CD4-positive, alpha-beta memory T cell (primary cell): ENCODE data around the gene GNAI2. TPM values are rescaled to one million over a fixed set of nuclear protein-coding genes. Genes with fewer than 3 reads are reported as not detected.
A peak's percentile ranks its signal among the peaks of the same experiment; 100 is the strongest.
"Not testable (repeated sequence)": the region's sequence is repeated elsewhere in the genome, so short reads cannot be mapped to it uniquely, and the experiment has no call there.

Source experiments
- CTCF ChIA-PET: fragments of 350-600 bp; sonication (Branson Sonifier 250); formaldehyde crosslinking; loops from one replicate; lab custom pipeline; 2021; ENCODE audit warnings: inconsistent platforms; ENCODE audit not compliant: partially characterized antibody; lab: Charles Lee
- POLR2A ChIA-PET: fragments of 350-600 bp; sonication (Branson Sonifier 250); formaldehyde crosslinking; loops from one replicate; lab custom pipeline; 2021; ENCODE audit not compliant: partially characterized antibody; lab: Charles Lee
- DNase-seq, 5 donors: peaks; one replicate each; pipeline versions ENCODE4 v3.0.0 to v3.0.0-alpha.2; 2020 to 2022; ENCODE audit warnings: mixed read lengths in 1 of 5
- H3K27ac ChIP-seq: one replicate; pipeline ENCODE4 v1.7.0; 2013; ENCODE audit warnings: low read depth, low read length
- H3K27me3 ChIP-seq: 2 replicates; pipeline ENCODE4 v1.7.0; 2013; ENCODE audit warnings: mild to moderate bottlenecking, low read length, moderate library complexity; ENCODE audit not compliant: insufficient read depth
- H3K36me3 ChIP-seq: 2 replicates; pipeline ENCODE4 v1.7.0; 2013; ENCODE audit warnings: mild to moderate bottlenecking, low read length, moderate library complexity; ENCODE audit not compliant: insufficient read depth
- H3K4me1 ChIP-seq: 2 replicates; pipeline ENCODE4 v1.7.0; 2013; ENCODE audit warnings: mild to moderate bottlenecking, low read length, moderate library complexity; ENCODE audit not compliant: insufficient read depth
- H3K4me3 ChIP-seq, 2 donors: one replicate each; pipeline ENCODE4 v1.7.0; 2013; ENCODE audit warnings: low read length in 2 of 2, mild to moderate bottlenecking in 1 of 2
- H3K9me3 ChIP-seq, 2 donors: one replicate each; pipeline ENCODE4 v1.7.0; 2013; ENCODE audit warnings: low read length in 2 of 2, control low read depth in 1 of 2; ENCODE audit not compliant: control insufficient read depth in 1 of 2
- H3K27ac Mint-ChIP-seq, 7 donors: one replicate each; pipeline ENCODE4 v1.8.0; 2020 to 2021; ENCODE audit warnings: mixed read lengths in 7 of 7, mild to moderate bottlenecking in 6 of 7, inconsistent platforms in 3 of 7, moderate library complexity in 3 of 7
- H3K27me3 Mint-ChIP-seq, 2 donors: one replicate each; pipeline ENCODE4 v1.8.0; 2020 to 2021; ENCODE audit warnings: mixed read lengths in 2 of 2
- H3K36me3 Mint-ChIP-seq, 2 donors: one replicate each; pipeline ENCODE4 v1.8.0; 2020 to 2021; ENCODE audit warnings: mixed read lengths in 2 of 2, inconsistent platforms in 1 of 2, mild to moderate bottlenecking in 1 of 2
- H3K4me1 Mint-ChIP-seq, 4 donors: one replicate each; pipeline ENCODE4 v1.8.0; 2020 to 2021; ENCODE audit warnings: mixed read lengths in 4 of 4, mild to moderate bottlenecking in 1 of 4
- H3K4me3 Mint-ChIP-seq, 8 donors: one replicate each; pipeline ENCODE4 v1.8.0; 2020 to 2021; ENCODE audit warnings: mixed read lengths in 8 of 8, mild to moderate bottlenecking in 7 of 8, moderate library complexity in 6 of 8, inconsistent platforms in 3 of 8
- H3K9me3 Mint-ChIP-seq, 8 donors: one replicate each; pipeline ENCODE4 v1.8.0; 2020 to 2021; ENCODE audit warnings: mixed read lengths in 8 of 8, mild to moderate bottlenecking in 5 of 8, inconsistent platforms in 3 of 8, moderate library complexity in 1 of 8
- intact Hi-C: fragments of 100-400 bp; cut with micrococcal nuclease; formaldehyde crosslinking; loops from one replicate; pipeline ENCODE4 v1.15.1; 2023
- polyA plus RNA-seq, 2 donors: library from polyadenylated mRNA; unstranded; fragments of 300-500 nt; fragmentation: Illumina TruSeq; gene quantifications; one replicate each; pipeline ENCODE4 v1.2.3, GENCODE V29; 2021
- total RNA-seq, 2 experiments: library from RNA; stranded (reverse); gene quantifications; one replicate each; pipeline ENCODE4 v1.2.3, GENCODE V29; 2021

The GNAI2 gene
- total and polyA plus RNA-seq, 4 experiments from 2014 or later = 292 to 615 (median 416) TPM

DNA sequence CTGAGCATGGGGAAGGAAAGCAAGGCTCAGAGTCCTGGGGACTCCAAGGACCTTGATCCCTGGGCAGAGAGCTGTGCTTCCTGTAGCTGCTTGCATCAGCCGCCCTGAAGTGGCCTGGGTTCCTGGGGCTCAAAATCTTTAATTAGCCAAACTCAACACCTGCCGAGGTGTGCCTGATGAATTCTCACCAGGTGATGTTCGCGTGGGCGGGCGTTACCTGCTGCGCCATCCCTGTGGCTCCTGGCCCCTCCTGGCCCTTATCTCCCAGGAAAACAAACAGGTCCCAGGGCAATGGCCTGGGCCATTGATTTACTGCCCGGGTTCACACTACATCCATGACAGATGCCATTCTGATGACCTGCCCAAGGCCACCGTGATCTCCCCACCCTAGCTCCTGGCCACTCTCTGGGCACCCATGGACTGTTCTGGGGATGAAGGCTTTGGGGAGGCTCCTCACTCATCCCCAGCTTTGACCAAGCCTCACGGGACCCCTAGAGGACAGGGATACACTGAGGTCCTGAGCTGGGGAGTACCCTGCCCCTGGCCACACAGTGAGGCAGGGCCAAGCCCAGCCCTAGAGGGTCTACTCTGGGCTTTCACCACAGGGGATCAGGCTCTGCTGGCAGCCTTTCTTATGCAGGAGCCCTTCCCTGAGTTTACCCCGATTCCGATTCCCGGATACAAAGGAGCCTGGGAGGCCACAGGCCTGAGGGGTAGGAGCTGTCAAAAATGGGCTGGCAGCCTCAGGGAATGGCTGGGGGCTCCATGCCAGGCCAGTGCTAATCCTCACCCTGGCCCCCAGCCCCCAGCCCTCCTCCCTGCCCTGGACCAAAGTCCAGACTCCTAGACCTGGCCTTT, 25.3 kb upstream of the GNAI2 start:
- intact Hi-C loops = no loop called here
- H3K27me3 ChIP-seq = peaks cover 7% of the 10 kb centered on the region
- Mint-ChIP-seq H3K4me1 (no peaks in the 10 kb centered on the region), H3K27ac (no peak overlapping the region), H3K36me3 (no peaks in the 10 kb centered on the region), H3K9me3 (no peaks in the 10 kb centered on the region), H3K4me3 (no peak overlapping the region), H3K27me3 (peaks cover 4 to 12% of the 10 kb centered on the region in 2 donors)
- ChIA-PET POLR2A (no interaction called here), CTCF (interaction anchor here (1.3 to 5.6 kb wide), 3 partner anchors 12 to 16 kb away, joined by 3 to 23 read pairs (median 17); no protein-coding TSS in a partner anchor)
- H3K4me1 ChIP-seq = peaks cover 7% of the 10 kb centered on the region
- DNase-seq = no peak
- no peaks in the 10 kb centered on the region for H3K9me3 ChIP-seq
- H3K36me3 ChIP-seq = no peaks in the 10 kb centered on the region
- no peak overlapping the region for H3K4me3 ChIP-seq
- H3K27ac ChIP-seq = no peak overlapping the region

DNA sequence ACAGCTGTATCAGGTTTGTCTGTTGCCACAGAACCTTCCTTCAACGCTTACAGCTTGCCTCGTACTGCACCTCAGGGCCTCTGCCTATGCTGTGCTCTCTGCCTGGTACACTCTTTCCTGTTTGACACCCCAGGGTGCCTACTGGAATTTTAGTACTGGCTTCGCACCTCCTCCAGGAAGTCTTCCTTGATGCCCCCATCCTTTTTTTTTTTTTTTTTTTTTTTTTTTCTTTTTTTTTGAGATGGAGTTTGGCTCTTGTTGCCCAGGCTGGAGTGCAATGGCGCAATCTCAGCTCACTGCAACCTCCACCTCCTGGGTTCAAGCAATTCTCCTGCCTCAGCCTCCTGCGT, 24.7 kb upstream of the GNAI2 start:
- H3K27me3 Mint-ChIP-seq, H3K36me3 ChIP-seq, H3K36me3 Mint-ChIP-seq, H3K4me1 Mint-ChIP-seq, H3K4me1 ChIP-seq, H3K27ac Mint-ChIP-seq, H3K4me3 Mint-ChIP-seq, H3K4me3 ChIP-seq, H3K27me3 ChIP-seq, intact Hi-C loops, H3K9me3 Mint-ChIP-seq, H3K9me3 ChIP-seq, H3K27ac ChIP-seq, DNase-seq: not testable (repeated sequence)
- CTCF ChIA-PET = interaction anchor here (4.1 to 5.6 kb wide), 2 partner anchors 15 to 17 kb away, joined by 17 to 23 read pairs; no protein-coding TSS in a partner anchor
- POLR2A ChIA-PET = interaction anchor here (1.1 kb wide), 1 partner anchor 48 kb away, joined by 3 read pairs; no protein-coding TSS in a partner anchor

DNA sequence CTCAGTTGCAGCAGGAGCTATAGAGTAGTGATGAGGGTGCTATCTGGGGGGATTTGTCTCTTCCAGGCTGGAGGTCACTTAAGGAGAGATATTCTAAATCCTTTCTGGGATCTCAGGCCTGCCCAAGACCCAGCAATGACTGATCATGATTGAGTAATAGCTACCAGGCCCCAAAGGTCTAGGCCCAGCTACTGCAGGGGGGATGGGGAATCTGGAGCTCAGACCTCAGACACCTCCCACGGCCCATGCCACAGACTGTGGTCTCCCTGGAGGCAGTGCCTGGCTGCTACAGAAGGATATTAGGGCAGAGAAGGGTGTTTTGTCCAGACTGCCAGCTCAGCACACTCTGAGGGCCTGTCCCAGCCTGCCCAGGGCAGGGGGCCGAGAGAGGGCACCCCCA, 24.1 kb upstream of the GNAI2 start:
- no peaks in the 10 kb centered on the region for H3K9me3 ChIP-seq
- intact Hi-C loops = no loop called here
- H3K27me3 ChIP-seq = no peaks in the 10 kb centered on the region
- CTCF ChIA-PET = interaction anchor here (4.1 to 5.6 kb wide), 2 partner anchors 14 to 17 kb away, joined by 17 to 23 read pairs; no protein-coding TSS in a partner anchor
- no peak overlapping the region for H3K4me3 ChIP-seq
- Mint-ChIP-seq H3K9me3 (no peaks in the 10 kb centered on the region), H3K4me1 (no peaks in the 10 kb centered on the region), H3K4me3 (no peak overlapping the region), H3K27me3 (peaks cover 4 to 5% of the 10 kb centered on the region in 2 donors), H3K36me3 (no peaks in the 10 kb centered on the region), H3K27ac (peak overlapping the region in 1 of 7 donors; percentile 4)
- POLR2A ChIA-PET = interaction anchor here (1.1 kb wide), 1 partner anchor 47 kb away, joined by 3 read pairs; no protein-coding TSS in a partner anchor
- no peaks in the 10 kb centered on the region for H3K36me3 ChIP-seq
- H3K4me1 ChIP-seq = no peaks in the 10 kb centered on the region
- no peak overlapping the region for H3K27ac ChIP-seq
- no peak for DNase-seq

DNA sequence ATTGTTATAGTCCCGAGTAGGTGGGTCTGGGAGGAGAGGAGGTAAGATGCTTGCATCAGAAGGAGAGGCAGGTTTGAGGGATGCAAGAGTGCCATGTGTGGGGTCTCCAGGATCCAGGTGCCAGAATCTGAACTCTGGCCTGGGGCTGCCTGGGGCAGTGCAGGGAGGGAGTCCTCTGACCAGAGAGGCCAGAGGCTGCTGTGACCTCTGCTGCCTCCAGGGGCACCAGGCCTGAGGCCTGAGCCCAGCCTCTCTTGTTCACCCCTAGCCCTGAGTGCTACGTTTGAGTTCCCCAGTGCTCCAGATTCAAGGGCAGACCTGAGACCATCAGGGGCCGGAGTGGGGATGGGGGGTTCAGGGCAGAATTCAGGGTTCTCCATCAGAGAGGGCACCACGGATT, 23.5 kb upstream of the GNAI2 start:
- no peak overlapping the region for H3K4me3 ChIP-seq
- intact Hi-C loops = no loop called here
- Mint-ChIP-seq H3K4me1 (no peaks in the 10 kb centered on the region), H3K36me3 (no peaks in the 10 kb centered on the region), H3K27ac (peak overlapping the region in 1 of 7 donors; percentile 68), H3K4me3 (no peak overlapping the region), H3K27me3 (peaks cover 3 to 4% of the 10 kb centered on the region in 2 donors), H3K9me3 (no peaks in the 10 kb centered on the region)
- no peak overlapping the region for H3K27ac ChIP-seq
- H3K9me3 ChIP-seq = no peaks in the 10 kb centered on the region
- no peaks in the 10 kb centered on the region for H3K4me1 ChIP-seq
- H3K36me3 ChIP-seq = no peaks in the 10 kb centered on the region
- POLR2A ChIA-PET = interaction anchor here (1.1 kb wide), 1 partner anchor 47 kb away, joined by 3 read pairs; no protein-coding TSS in a partner anchor
- CTCF ChIA-PET = interaction anchor here (5.6 kb wide), 1 partner anchor 18 kb away, joined by 23 read pairs; no protein-coding TSS in a partner anchor
- DNase-seq = no peak
- no peaks in the 10 kb centered on the region for H3K27me3 ChIP-seq

DNA sequence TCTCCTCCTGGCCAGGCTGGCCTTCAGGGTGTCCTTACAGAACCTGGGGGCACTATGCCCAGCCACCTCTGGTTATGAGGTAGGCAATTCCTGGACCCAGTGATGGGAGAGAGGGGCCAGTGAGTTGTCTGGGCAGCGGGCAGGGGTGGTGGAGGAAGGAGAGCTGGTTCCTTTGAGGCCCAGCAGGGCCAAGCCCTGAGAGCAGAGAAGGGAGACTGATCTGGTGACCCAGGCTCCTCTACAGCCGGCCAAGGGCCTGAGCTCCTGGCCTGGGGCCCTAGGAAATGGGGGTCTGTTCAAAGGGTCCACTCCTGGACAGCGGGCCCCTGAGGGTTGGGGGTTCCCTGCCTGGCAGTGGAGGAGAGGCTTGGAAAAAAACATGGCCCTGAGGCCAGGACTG, 23.0 kb upstream of the GNAI2 start:
- H3K4me1 Mint-ChIP-seq = no peaks in the 10 kb centered on the region
- Histone ChIP-seq H3K4me3 (no peak overlapping the region), H3K27me3 (no peaks in the 10 kb centered on the region), H3K27ac (no peak overlapping the region), H3K4me1 (no peaks in the 10 kb centered on the region), H3K36me3 (no peaks in the 10 kb centered on the region), H3K9me3 (no peaks in the 10 kb centered on the region)
- ChIA-PET POLR2A (no interaction called here), CTCF (interaction anchor here (5.6 kb wide), 1 partner anchor 18 kb away, joined by 23 read pairs; no protein-coding TSS in a partner anchor)
- no peak overlapping the region for H3K27ac Mint-ChIP-seq
- no peaks in the 10 kb centered on the region for H3K9me3 Mint-ChIP-seq
- H3K4me3 Mint-ChIP-seq = no peak overlapping the region
- intact Hi-C loops = no loop called here
- H3K27me3 Mint-ChIP-seq = peaks cover 2 to 4% of the 10 kb centered on the region in 2 donors
- no peak for DNase-seq
- no peaks in the 10 kb centered on the region for H3K36me3 Mint-ChIP-seq

DNA sequence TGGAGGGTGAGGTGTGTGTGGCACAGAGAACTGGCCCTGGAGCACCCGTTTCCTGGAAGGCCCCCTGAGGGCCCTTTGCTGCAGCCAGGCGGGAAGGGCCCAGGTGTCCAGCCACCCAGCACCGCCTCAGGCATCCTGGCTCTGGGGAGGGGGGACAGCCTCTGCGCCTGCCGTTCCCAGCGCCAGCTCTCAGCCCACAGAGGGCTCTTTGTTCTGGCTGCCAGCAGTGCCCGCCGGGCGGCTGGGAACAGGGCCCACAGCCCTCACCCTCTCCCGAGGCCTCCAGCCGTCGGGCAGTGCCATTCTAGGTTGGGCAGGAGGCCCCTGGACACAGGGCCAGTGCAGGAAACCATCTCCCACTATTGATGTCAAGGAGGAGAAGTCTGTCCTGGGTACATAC, 22.6 kb upstream of the GNAI2 start:
- Histone ChIP-seq H3K4me1 (no peaks in the 10 kb centered on the region), H3K27me3 (no peaks in the 10 kb centered on the region), H3K36me3 (no peaks in the 10 kb centered on the region), H3K27ac (no peak overlapping the region), H3K4me3 (no peak overlapping the region), H3K9me3 (no peaks in the 10 kb centered on the region)
- no peaks in the 10 kb centered on the region for H3K36me3 Mint-ChIP-seq
- H3K27ac Mint-ChIP-seq = no peak overlapping the region
- intact Hi-C loops = no loop called here
- peaks cover 2 to 4% of the 10 kb centered on the region in 2 donors for H3K27me3 Mint-ChIP-seq
- no peaks in the 10 kb centered on the region for H3K4me1 Mint-ChIP-seq
- ChIA-PET POLR2A (no interaction called here), CTCF (interaction anchor here (5.6 kb wide), 1 partner anchor 19 kb away, joined by 23 read pairs; no protein-coding TSS in a partner anchor)
- DNase-seq = no peak
- H3K9me3 Mint-ChIP-seq = no peaks in the 10 kb centered on the region
- H3K4me3 Mint-ChIP-seq = no peak overlapping the region

DNA sequence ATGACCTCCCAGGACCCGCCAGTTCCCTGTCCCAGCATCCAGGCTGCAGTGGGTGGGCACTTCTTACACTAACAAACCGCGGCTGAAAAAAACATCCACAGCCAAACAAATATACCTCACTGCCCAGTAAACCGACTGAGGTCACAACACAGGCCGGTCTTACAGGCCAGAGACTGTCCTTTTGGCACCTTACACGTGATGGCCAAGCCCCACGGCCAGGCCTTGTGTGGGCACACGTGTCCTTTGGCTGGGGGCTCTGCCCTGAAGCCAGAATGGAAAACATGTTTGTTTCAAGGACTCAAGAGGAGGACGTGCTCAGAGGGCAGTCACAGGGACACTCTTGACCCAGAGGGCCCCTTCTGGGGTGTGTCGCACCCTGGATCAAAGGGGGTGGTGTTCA, 21.2 kb upstream of the GNAI2 start:
- Histone ChIP-seq H3K27me3 (no peaks in the 10 kb centered on the region), H3K36me3 (no peaks in the 10 kb centered on the region), H3K4me1 (no peaks in the 10 kb centered on the region), H3K4me3 (no peak overlapping the region), H3K27ac (no peak overlapping the region), H3K9me3 (no peaks in the 10 kb centered on the region)
- no peak overlapping the region for H3K4me3 Mint-ChIP-seq
- H3K27ac Mint-ChIP-seq = peak overlapping the region in 1 of 7 donors; percentile 12
- intact Hi-C loops = no loop called here
- ChIA-PET POLR2A (no interaction called here), CTCF (interaction anchor here (0.9 to 5.6 kb wide), 2 partner anchors 20 to 32 kb away, joined by 3 to 23 read pairs; no protein-coding TSS in a partner anchor)
- H3K4me1 Mint-ChIP-seq = peaks cover 0 to 4% (median 0%) of the 10 kb centered on the region in 4 donors
- H3K27me3 Mint-ChIP-seq = peaks cover 0 to 1% of the 10 kb centered on the region in 2 donors
- H3K9me3 Mint-ChIP-seq = no peaks in the 10 kb centered on the region
- no peaks in the 10 kb centered on the region for H3K36me3 Mint-ChIP-seq
- DNase-seq = no peak
